ENCODE results near the gene C9orf152.
A peak's percentile ranks its signal among the peaks of the same experiment; 100 is the strongest.

- TF ChIP-seq POLR2A (IDR thresholded peaks at IDR 0.05) (no peak), CTCF (IDR thresholded peaks at IDR 0.05) (peak; percentile 51 to 82 (median 71))
Observed at GRCh38 chr9:110152704-110153374, 55.1 kb downstream of the C9orf152 start.

All from adrenal gland (tissue), 5 donors.